ENCODE results near the gene ZNF619.

- TF ChIP-seq POLR2AphosphoS5 (IDR thresholded peaks at IDR 0.05; ENCODE audit: insufficient read depth in 1 of 2, low read depth in 1 of 2) (no peak), POLR2A (IDR thresholded peaks at IDR 0.05) (no peak)
Observed at GRCh38 chr3:40523781-40524180, 46.9 kb downstream of the ZNF619 start.

Measured in vagina (tissue), 2 donors.